Right renal cortex interstitium (tissue), 3 donors: Measurements from ENCODE around the gene TNNI3. TPM values are rescaled to one million over a fixed set of nuclear protein-coding genes. Genes with fewer than 3 reads are reported as not detected.
"Not testable (repeated sequence)": the region's sequence is repeated elsewhere in the genome, so short reads cannot be mapped to it uniquely, and the experiment has no call there.

Source experiments
- DNase-seq, 3 donors: peaks; one replicate each; pipeline ENCODE4 v3.0.0-alpha.2; 2013; ENCODE audit warnings: low read depth in 3 of 3, low spot score in 2 of 3
- polyA plus RNA-seq, 3 donors: library from polyadenylated mRNA; unstranded; fragments of 120-200 nt; gene quantifications; one replicate each; pipeline ENCODE4 v1.2.1, GENCODE V29; 2013; ENCODE audit not compliant: insufficient read length in 3 of 3

Gene TNNI3
- polyA plus RNA-seq, result 1 to 10 TPM; 2.9 to 4.9 (median 4.8) TPM

GRCh38 chr19:55157064-55157908 lies at the start of gene TNNI3:
TNNI3 (minus strand) TSS chr19:55157732; CDS start chr19:55157589, 143 bp downstream.
- DNase-seq, result no peak

DNA sequence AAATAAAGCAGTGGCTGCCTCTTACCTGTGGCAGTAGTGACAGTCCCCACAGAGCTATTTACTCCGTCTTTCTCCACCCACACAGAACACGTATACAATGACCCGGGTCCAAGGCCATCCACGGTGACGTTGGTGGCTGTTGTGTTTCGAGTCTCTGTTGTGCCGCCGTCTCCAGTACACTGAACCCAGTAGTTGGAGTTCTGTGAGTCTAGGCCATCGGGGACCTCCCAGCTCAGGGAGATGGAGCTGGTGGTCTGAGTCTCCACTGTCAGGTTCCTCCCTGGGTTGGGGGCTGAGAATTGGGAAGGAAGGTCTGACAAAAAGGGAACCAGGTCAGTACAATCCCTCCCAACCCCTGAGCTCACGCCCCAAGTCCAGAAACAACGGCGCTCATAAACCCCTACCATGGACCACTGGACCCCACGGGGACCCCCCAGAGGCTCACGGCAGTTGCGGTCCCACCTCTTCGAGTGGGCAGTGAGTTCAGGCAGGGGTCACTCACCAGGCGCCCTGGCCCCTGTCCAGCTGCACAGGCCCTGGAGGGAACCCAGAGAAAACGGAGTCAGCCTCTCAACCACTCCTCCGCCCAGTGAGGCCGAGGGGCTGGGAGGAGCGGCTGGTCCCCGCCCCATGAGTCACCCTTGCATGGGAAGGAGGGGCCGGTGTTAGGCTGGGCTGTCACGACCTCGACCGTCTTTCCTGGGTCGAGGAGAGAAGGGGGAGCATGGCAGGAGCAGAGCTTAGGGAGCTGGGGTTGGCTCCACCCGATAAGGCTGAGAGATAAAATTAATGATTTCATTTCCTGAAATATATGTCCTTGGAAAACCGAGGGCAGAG lies 49.4 kb upstream of the TNNI3 start:
- peak in 1 of 3 donors; percentile 27 for DNase-seq

- not testable (repeated sequence) for DNase-seq
Observed at GRCh38 chr19:55202199-55202598, 44.7 kb upstream of the TNNI3 start.

DNA sequence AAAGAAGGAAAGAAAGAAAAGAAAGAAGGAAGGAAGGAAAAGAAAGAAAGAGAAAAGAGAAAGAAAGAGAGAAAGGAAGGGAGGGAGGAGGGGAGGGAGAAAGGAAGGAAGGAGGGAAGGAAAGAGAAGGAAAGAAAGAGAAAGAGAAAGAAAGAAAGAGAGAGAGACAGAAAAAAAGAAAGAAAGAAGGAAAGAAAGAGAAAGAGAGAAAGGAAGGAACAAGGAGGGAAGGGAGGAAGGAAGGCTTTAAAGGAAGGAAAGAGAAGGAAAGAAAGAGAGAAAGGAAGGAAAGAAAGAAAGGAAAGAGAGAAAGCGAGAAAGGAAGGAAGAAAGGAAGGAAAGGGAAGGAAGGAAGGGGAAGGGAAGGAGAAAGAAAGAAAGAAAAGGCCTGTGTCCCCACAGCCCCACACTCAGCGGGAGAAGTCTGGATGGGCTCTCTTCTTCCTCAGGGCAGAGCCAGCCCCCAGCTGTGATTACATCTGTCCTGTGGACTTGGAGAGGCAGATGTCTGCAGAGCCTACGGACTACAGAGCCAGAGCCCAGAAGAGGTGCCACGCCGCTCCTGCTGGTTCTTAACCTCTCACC lies 42.2 kb upstream of the TNNI3 start:
- DNase-seq, result no peak

- no peak for DNase-seq
Observed at GRCh38 chr19:55198651-55199050, 41.1 kb upstream of the TNNI3 start.

DNA sequence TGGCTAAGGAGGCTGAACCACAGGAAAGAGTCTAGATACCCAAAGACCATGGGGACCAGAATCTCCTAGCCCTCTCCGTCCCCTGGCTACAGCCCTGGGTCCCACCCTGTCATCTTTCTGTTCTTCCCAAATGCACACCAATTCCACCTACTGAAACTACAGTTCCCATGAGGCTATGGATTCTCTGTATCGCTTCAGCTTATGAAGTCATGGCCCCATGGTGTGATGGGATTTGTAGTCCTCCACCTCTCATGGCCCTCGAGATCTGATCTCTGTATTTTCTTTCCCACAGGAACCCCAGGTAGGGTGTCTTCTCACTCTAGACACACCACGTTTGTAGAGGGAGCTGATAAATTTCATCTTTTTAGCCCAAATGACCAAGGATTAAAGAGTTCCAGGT lies 40.0 kb upstream of the TNNI3 start:
- no peak for DNase-seq

DNA sequence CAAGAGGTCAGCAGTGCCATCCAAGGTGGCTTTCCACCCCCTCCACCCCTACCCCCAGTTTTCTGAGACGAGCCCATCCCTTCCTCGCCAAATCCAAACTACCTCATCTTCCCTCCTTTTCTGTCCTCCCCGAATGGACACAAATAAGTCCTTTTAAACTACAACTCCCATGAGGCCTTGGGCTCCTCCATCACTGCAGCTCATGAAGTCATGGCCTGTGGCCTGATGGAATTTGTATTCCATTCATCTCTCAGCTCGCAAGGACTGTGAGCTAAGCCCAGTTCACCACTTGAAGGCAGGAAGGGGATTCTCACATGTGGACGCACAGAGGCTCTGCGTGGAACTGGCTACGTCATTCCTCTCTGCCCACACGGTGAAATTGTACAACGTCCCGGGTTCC lies 39.3 kb upstream of the TNNI3 start:
- DNase-seq, result no peak

- no peak for DNase-seq
Observed at GRCh38 chr19:55193481-55193880, 35.9 kb upstream of the TNNI3 start.

DNA sequence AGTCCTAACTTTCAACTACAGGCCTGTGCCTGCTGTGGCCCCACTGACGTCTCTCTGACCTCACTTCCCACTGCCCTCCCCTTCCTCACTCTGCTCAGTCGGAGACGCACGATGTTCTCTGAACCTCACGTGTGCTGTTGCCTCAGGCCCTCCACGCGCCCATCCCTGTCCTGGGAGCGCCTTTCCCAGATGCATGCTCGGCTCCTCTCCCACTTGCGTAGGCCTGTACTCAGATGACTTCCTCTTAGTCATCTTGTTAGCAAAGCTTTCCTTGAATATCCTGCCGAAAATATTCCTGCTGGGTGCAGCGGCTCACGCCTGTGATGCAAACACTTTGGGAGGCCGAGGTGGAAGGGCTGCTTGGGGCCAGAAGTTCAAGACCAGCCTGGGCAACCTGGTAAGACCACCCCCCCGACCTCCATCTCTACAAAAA lies 31.9 kb upstream of the TNNI3 start:
- no peak for DNase-seq

- DNase-seq, result no peak
Observed at GRCh38 chr19:55188625-55189024, 31.1 kb upstream of the TNNI3 start.

DNA sequence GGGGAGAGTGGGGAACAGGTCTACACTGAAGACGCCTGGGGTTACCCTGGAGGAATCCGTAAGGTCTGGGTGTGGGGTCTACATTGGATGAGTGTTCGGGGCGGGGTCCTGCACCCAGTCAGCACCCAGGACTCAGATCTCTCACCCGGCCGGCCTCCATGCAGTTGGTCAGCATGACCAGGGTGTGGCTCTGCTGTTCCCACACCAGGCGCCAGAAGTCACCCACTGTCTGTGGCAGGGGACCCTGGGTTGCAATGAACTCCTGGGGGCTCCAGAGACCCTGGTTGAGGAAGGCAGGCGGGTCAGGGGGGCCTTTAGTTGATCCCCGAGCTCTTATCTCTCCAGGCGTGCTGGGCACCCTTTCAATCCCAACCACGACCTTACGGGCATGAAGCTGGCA lies 28.5 kb upstream of the TNNI3 start:
- no peak for DNase-seq

GRCh38 chr19:55181740-55182139 lies 24.2 kb upstream of the TNNI3 start:
- no peak for DNase-seq

- DNase-seq, result no peak
Observed at GRCh38 chr19:55179606-55180484, 22.3 kb upstream of the TNNI3 start, which contains the start of gene SYT5. SYT5 (minus strand) TSS chr19:55180289; CDS start chr19:55179041, 1,248 bp downstream.

GRCh38 chr19:55178781-55179599 lies 21.5 kb upstream of the TNNI3 start:
- DNase-seq, result peak in 1 of 3 donors; percentile 67

GRCh38 chr19:55176076-55176475 lies 18.5 kb upstream of the TNNI3 start:
- DNase-seq, result no peak

DNA sequence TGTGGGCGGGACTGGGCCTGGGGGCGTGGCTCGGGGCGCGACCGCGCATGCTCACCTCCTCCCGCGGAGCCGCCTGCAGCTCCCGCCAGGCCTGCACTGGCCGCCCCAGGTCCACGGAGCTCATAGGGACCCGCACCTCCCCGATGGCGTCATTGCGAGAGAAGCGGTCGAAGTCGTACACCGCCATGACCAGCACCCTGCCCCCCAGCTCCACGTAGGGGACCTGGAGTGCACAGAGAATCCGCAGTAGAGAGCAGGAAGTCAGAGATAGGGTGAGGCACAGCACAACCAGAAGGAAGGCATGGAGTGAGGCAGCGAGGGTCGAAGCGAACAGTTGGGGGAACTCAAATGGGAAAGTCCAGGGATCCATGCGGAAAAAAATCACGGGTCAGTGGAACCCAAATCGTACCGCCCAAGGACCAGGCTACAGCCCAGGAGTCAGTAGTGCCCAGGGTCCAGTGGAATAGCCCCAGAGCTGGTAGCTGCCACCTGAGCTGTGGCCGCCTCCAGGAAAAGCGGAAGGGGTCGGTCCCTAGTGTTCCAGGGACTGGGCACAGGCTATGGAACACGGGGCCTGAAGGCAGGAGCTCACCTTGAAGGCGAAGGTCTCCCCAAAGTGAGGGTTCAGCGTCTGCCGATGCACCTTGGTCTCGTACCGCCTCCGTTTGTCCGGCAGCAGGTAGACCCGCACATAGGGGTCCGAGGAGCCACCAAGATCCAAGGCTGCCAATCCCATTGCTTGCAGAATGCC lies 17.8 kb upstream of the TNNI3 start:
- DNase-seq, result no peak

GRCh38 chr19:55174425-55175116 lies 17.0 kb upstream of the TNNI3 start:
- no peak for DNase-seq
